NB4 (cell line): ENCODE data around the gene SUPT16H.
"Not testable (repeated sequence)": the region's sequence is repeated elsewhere in the genome, so short reads cannot be mapped to it uniquely, and the experiment has no call there.

Source experiments
- DNase-seq: peaks from one replicate; pipeline ENCODE4 v3.0.0; 2010; ENCODE audit warnings: low read depth
- H3K4me3 ChIP-seq: one replicate; pipeline ENCODE4 v1.5.1; 2011; ENCODE audit warnings: mild to moderate bottlenecking, low read depth, low read length, moderate library complexity
- MYC ChIP-seq: IDR thresholded peaks from 2 replicates; pipeline ENCODE4 v1.6.1; 2011; ENCODE audit warnings: low read depth, low read length
- POLR2A ChIP-seq: IDR thresholded peaks from 2 replicates; pipeline ENCODE4 v1.6.1; 2011; ENCODE audit warnings: mild to moderate bottlenecking; ENCODE audit not compliant: insufficient read length; ENCODE audit errors: extremely low read depth
- TF ChIP-seq, protein P1 (sequence below): IDR thresholded peaks from 2 replicates; pipeline ENCODE4 v1.6.1; 2011; ENCODE audit warnings: low read depth, low read length
- TF ChIP-seq, protein P2 (sequence below): IDR thresholded peaks from one replicate; pipeline ENCODE4 v1.5.1; 2012; ENCODE audit warnings: low read depth, low read length

Gene SUPT16H

DNA sequence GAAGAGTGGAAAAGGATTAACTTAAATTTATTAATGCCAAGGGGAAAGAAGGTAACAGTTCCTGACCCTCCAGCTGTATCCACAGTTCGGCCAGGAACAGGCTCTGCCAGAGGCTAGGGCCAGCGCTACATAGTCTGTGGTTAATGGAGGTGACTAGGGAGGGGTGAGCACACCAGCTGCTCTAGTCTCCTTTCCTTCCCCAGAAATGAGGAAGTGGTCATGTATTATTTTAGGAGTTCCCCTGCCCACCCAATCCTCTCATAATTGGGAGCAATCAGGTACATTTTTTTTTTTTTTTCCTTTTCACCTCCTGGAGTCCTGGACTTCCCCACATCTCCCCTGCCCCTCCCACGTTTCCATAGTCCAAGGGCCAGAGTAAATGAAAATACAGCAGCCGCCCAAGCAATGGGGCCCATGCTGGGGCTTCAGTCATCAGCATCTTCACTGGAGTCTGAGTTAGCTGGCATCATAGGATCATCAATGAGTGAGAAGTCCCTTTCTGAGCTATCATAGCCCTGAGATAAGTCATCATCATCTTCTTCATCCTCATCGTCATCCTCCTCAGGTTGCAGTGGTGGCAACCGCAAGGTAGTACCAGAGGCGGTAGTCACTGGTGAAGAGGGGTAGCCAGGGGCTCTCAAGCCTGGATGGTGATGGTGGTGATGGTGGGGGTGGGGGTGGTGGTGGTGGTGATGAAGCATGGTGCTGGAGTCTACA is 1.5 kb upstream of the SUPT16H start:
- H3K4me3 ChIP-seq: peak overlapping the region; percentile 67
- TF ChIP-seq, protein P1, sequence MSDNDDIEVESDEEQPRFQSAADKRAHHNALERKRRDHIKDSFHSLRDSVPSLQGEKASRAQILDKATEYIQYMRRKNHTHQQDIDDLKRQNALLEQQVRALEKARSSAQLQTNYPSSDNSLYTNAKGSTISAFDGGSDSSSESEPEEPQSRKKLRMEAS: no peak
- peak; percentile 7 for TF ChIP-seq POLR2A
- DNase-seq: peak; percentile 86

DNA sequence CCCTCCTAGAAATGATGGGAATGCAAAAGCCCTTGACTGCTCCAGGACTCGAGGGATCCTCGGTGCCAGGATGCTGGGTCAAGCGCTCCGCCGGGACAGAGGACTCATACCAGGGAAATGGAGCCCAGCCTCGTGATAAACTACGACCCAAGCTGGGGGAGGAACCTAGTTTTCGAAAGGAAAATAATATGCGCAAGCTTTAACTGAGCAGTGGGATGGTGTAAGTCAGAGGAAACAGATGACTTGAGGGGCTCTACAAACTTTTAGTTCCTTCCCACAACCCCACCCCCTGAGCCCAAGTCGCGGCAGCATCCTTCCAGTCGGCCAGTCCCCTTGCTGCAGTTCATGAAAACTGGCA is 654 bp upstream of the SUPT16H start:
- TF ChIP-seq POLR2A (peak; percentile 2), MYC (no peak)
- TF ChIP-seq, protein P2, sequence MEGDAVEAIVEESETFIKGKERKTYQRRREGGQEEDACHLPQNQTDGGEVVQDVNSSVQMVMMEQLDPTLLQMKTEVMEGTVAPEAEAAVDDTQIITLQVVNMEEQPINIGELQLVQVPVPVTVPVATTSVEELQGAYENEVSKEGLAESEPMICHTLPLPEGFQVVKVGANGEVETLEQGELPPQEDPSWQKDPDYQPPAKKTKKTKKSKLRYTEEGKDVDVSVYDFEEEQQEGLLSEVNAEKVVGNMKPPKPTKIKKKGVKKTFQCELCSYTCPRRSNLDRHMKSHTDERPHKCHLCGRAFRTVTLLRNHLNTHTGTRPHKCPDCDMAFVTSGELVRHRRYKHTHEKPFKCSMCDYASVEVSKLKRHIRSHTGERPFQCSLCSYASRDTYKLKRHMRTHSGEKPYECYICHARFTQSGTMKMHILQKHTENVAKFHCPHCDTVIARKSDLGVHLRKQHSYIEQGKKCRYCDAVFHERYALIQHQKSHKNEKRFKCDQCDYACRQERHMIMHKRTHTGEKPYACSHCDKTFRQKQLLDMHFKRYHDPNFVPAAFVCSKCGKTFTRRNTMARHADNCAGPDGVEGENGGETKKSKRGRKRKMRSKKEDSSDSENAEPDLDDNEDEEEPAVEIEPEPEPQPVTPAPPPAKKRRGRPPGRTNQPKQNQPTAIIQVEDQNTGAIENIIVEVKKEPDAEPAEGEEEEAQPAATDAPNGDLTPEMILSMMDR: no peak
- TF ChIP-seq, protein P1: no peak; the same call in 1 of the 2 replicates
- no peak for DNase-seq
- H3K4me3 ChIP-seq: peak overlapping the region; percentile 67

DNA sequence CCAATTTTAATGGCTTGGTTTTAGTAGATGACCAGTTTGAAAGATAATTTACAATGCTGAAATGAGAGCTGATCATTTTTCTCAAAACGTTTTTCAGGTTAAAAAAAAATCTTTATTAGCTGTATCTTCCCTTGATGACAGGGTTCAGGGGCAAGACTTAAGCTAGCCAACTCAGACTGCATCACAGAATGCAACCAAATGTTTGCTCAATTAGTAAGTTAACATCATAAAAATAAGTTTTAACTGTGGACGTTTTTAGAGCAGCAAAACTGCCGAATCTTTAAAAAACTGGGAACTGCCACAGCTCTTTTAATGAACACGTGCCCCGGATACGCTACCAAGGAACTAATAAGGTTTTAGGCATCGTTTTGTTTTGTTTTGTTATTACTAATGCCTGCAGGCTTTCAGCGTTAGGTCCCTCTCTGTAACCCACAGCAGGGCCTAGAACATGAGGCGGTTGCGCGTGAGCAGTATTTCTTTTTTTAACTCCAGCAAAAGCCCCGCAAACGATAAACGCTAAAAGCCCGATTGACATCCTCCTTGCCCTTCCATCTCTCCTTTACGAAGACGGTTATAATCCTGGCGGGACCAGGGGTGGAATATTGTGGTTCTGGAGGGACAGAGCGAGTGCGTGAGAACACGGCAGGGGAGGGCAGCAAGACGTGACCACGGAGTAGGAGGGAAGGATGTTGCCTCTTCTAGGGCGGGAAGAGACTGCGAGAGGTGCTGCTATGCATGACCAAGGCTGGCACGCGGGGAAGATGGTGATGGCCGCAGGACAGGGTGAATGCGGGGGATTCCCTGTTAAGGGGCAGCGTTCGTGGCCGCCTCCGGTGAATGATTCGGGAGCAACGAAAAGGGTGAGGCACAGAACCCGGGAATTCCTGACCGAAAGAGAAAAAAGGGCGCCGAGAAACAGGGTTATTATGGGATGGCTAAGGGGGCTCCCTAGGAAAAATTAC is 652 bp downstream of the SUPT16H start:
- peak overlapping the region; percentile 67 for H3K4me3 ChIP-seq
- DNase-seq: peak; percentile 76
- no peak for TF ChIP-seq MYC
- no peak for TF ChIP-seq POLR2A
- TF ChIP-seq, protein P1: peak; percentile 67
- TF ChIP-seq, protein P2: no peak

DNA sequence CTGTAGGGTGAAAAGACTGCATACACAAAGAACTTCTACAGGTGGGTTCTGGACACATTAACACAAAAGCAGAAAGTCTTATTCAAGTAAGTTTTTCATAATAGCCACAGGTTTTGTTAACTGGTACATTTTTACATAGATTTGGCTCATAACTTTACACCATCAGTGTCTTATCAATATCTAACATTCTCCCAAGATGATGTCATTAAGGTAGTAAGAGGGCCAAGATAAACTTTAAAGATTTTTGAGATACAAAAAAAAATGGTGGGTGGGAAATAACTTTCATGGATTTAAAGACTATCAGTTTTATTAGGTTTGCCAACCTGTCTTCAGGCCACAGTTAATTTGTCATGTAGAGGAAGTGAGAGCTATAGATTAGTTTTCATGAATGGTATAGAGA is 1.7 kb downstream of the SUPT16H start:
- TF ChIP-seq MYC: no peak
- TF ChIP-seq, protein P1: no peak
- no peak for DNase-seq
- H3K4me3 ChIP-seq: peak overlapping the region; percentile 67

DNA sequence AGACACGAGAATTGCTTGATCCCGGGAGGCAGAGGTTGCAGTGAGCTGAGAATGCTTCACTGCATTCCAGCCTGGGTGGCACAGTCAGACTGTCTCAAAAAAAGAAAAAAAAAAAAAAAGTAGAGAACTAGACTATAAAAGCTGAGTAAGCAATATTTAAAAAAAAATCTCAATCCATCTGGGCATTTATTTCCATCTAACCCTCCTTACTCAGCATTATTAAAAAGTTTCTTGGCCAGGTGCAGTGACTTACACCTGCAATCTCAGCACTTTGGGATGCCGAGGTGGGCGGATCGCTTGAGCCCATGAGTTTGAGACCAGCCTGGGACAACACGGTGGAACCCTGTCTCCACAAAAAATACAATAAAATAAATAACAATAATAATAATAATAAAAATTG is 4.5 kb downstream of the SUPT16H start:
- TF ChIP-seq, protein P1: no peak
- no peak for TF ChIP-seq MYC
- no peak for TF ChIP-seq POLR2A
- TF ChIP-seq, protein P2: no peak
- peak overlapping the region; percentile 32 for H3K4me3 ChIP-seq
- no peak for DNase-seq

DNA sequence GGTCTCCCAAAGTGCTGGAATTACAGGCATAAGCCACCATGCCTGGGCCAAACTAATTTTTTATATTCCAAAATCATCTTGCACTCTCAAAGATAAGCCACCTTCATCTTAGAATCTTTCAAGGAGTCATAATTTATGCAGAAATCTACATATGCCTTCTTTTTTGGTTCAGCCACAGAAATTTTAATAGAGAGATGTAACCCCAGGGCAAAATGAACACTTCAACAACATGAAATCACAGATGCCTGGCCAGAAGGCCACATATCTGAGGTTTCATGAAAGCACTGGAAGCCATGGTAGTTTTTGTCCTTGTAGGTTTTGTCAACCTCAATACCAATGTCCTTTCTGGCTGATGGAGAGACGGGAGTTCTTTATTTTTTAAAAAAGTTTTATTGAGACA is 9.8 kb downstream of the SUPT16H start:
- no peak overlapping the region for H3K4me3 ChIP-seq
- TF ChIP-seq POLR2A: no peak
- TF ChIP-seq MYC: no peak
- TF ChIP-seq, protein P1: no peak
- TF ChIP-seq, protein P2: no peak
- DNase-seq: no peak

DNA sequence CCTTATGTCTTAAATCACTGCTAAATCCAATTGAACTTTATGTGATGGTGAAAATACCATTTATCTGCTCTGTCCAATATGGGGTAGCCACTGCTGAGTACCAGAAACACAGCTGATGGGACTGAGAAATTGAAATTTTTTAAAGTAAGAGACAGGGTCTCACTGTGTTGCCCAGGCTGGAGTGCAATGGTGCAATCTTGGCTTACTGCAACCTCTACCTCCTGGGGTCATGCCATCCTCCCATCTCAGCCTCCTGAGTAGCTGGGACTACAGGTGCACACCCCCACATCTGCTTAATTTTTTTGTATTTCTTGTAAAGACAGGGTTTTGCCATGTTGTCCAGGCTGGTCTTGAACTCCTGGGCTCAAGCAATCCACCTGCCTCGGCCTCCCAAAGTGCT is 11.0 kb downstream of the SUPT16H start:
- DNase-seq: not testable (repeated sequence)

More for the DNA sequence above, 11.0 kb downstream of the SUPT16H start:
- not testable (repeated sequence) for H3K4me3 ChIP-seq
